Stimulated activated memory B cell treated with anti-CD40 and anti-IgM and Interleukin-4, amounts not matched to agents 10 μg/mL and 1 μg/mL and 100 μg/mL, for 72 hours (primary cell): ENCODE data around the gene RGR.

Experiments used
- ATAC-seq: fragments of 150-1000 bp; cut with Tn5 transposase; 2 replicates; pipeline ENCODE4 v1.10.0; 2021
- H3K27ac Mint-ChIP-seq: one replicate; pipeline ENCODE4 v1.8.0; 2022; ENCODE audit warnings: mild to moderate bottlenecking, mixed read lengths
- H3K27me3 Mint-ChIP-seq: one replicate; pipeline ENCODE4 v1.8.0; 2022; ENCODE audit warnings: mixed read lengths
- H3K36me3 Mint-ChIP-seq: one replicate; pipeline ENCODE4 v1.8.0; 2022; ENCODE audit warnings: mixed read lengths
- H3K4me1 Mint-ChIP-seq: one replicate; pipeline ENCODE4 v1.8.0; 2022; ENCODE audit warnings: mixed read lengths
- H3K4me3 Mint-ChIP-seq: one replicate; pipeline ENCODE4 v1.8.0; 2022; ENCODE audit warnings: mild to moderate bottlenecking, moderate library complexity, mixed read lengths
- H3K9me3 Mint-ChIP-seq: one replicate; pipeline ENCODE4 v1.8.0; 2022; ENCODE audit warnings: mixed read lengths

RGR gene

GRCh38 chr10:84294766-84295447 lies 50.1 kb downstream of the RGR start:
- H3K27me3 Mint-ChIP-seq = peaks cover 29% of the 10 kb centered on the region
- H3K27ac Mint-ChIP-seq = no peak overlapping the region
- ATAC-seq = no peak
- no peaks in the 10 kb centered on the region for H3K36me3 Mint-ChIP-seq
- no peak overlapping the region for H3K4me3 Mint-ChIP-seq
- H3K4me1 Mint-ChIP-seq = no peaks in the 10 kb centered on the region
- no peaks in the 10 kb centered on the region for H3K9me3 Mint-ChIP-seq

- no peaks in the 10 kb centered on the region for H3K9me3 Mint-ChIP-seq
- H3K4me1 Mint-ChIP-seq = no peaks in the 10 kb centered on the region
- H3K36me3 Mint-ChIP-seq = no peaks in the 10 kb centered on the region
- H3K27ac Mint-ChIP-seq = no peak overlapping the region
- peaks cover 29% of the 10 kb centered on the region for H3K27me3 Mint-ChIP-seq
- ATAC-seq = no peak
- no peak overlapping the region for H3K4me3 Mint-ChIP-seq
Measured at GRCh38 chr10:84296091-84296981, 51.5 kb downstream of the RGR start.

GRCh38 chr10:84298057-84298456 lies 53.2 kb downstream of the RGR start:
- H3K4me3 Mint-ChIP-seq = no peak overlapping the region
- ATAC-seq = no peak
- no peaks in the 10 kb centered on the region for H3K4me1 Mint-ChIP-seq
- H3K27ac Mint-ChIP-seq = no peak overlapping the region
- no peaks in the 10 kb centered on the region for H3K9me3 Mint-ChIP-seq
- H3K27me3 Mint-ChIP-seq = peaks cover 29% of the 10 kb centered on the region
- no peaks in the 10 kb centered on the region for H3K36me3 Mint-ChIP-seq

- peaks cover 35% of the 10 kb centered on the region for H3K27me3 Mint-ChIP-seq
- H3K4me3 Mint-ChIP-seq = no peak overlapping the region
- H3K36me3 Mint-ChIP-seq = no peaks in the 10 kb centered on the region
- no peaks in the 10 kb centered on the region for H3K9me3 Mint-ChIP-seq
- peak; percentile 22 for ATAC-seq
- H3K27ac Mint-ChIP-seq = no peak overlapping the region
- no peaks in the 10 kb centered on the region for H3K4me1 Mint-ChIP-seq
Measured at GRCh38 chr10:84302223-84302622, 57.4 kb downstream of the RGR start.

GRCh38 chr10:84306751-84307384 lies 62.0 kb downstream of the RGR start:
- Mint-ChIP-seq H3K27me3 (peaks cover 47% of the 10 kb centered on the region), H3K4me1 (peaks cover 6% of the 10 kb centered on the region), H3K27ac (no peak overlapping the region), H3K36me3 (no peaks in the 10 kb centered on the region), H3K4me3 (no peak overlapping the region), H3K9me3 (no peaks in the 10 kb centered on the region)
- ATAC-seq = no peak

- Mint-ChIP-seq H3K27ac (no peak overlapping the region), H3K36me3 (no peaks in the 10 kb centered on the region), H3K4me1 (peaks cover 6% of the 10 kb centered on the region), H3K9me3 (no peaks in the 10 kb centered on the region), H3K4me3 (no peak overlapping the region), H3K27me3 (peaks cover 51% of the 10 kb centered on the region)
- ATAC-seq = no peak
Measured at GRCh38 chr10:84308021-84308420, 63.2 kb downstream of the RGR start.

- Mint-ChIP-seq H3K36me3 (no peaks in the 10 kb centered on the region), H3K4me3 (no peak overlapping the region), H3K9me3 (no peaks in the 10 kb centered on the region), H3K27me3 (peaks cover 51% of the 10 kb centered on the region), H3K27ac (no peak overlapping the region), H3K4me1 (peaks cover 6% of the 10 kb centered on the region)
- peak; percentile 43 for ATAC-seq
Measured at GRCh38 chr10:84308481-84309304, 63.8 kb downstream of the RGR start.
